Measurements from ENCODE around the gene NHEJ1. TPM values are rescaled to one million over a fixed set of nuclear protein-coding genes. Genes with fewer than 3 reads are reported as not detected.
A peak's percentile ranks its signal among the peaks of the same experiment; 100 is the strongest.

NHEJ1 gene
- polyA plus RNA-seq, 3 donors: 12.6 to 20.9 (median 20.3) TPM

GRCh38 chr2:219184121-219184520 is 23.5 kb upstream of the NHEJ1 start:
- Histone ChIP-seq H3K79me2 (ENCODE audit: insufficient read depth, low read length) (peaks cover 21% of the 10 kb centered on the region), H3K27me3 (ENCODE audit: control insufficient read depth in 2 of 2, insufficient read depth in 2 of 2, low read length in 2 of 2) (no peaks in the 10 kb centered on the region), H3K27ac (ENCODE audit: low read depth in 1 of 2, low read length in 2 of 2) (no peak overlapping the region), H3K4me3 (replicated peaks in 1 of 3; ENCODE audit: low read depth in 2 of 3, low read length in 3 of 3) (no peak overlapping the region), H3K4me1 (ENCODE audit: control insufficient read depth in 1 of 2, insufficient read depth in 2 of 2, low read length in 2 of 2) (peaks cover 23 to 36% of the 10 kb centered on the region in 2 donors), H3K9ac (ENCODE audit: insufficient read depth, low read length, poor library complexity, severe bottlenecking) (no peak overlapping the region), H4K20me1 (ENCODE audit: insufficient read depth, low read length) (peaks cover 51% of the 10 kb centered on the region), H3K36me3 (replicated peaks in 1 of 2; ENCODE audit: control insufficient read depth in 1 of 2, insufficient read depth in 2 of 2, low read length in 2 of 2) (peaks cover 51 to 71% of the 10 kb centered on the region in 2 donors), H3K4me2 (replicated peaks; ENCODE audit: extremely low read depth, low read length, poor library complexity, severe bottlenecking) (no peak overlapping the region), H2AFZ (ENCODE audit: insufficient read depth, low read depth, low read length, poor library complexity, severe bottlenecking) (no peak overlapping the region), H3K9me3 (replicated peaks in 1 of 2; ENCODE audit: control insufficient read depth in 1 of 2, insufficient read depth in 1 of 2, low read length in 2 of 2) (no peaks in the 10 kb centered on the region)
- 100% methylated on average over 2 of the region's 2 CpGs for WGBS (ENCODE audit: insufficient coverage)
- Mint-ChIP-seq H3K4me1 (peaks cover 37% of the 10 kb centered on the region), H3K4me3 (no peak overlapping the region), H3K27ac (peak overlapping the region in 1 of 7 donors; percentile 2), H3K27me3 (ENCODE audit: low read depth in 3 of 3) (peaks cover 0 to 3% (median 0%) of the 10 kb centered on the region in 3 donors), H3K9me3 (peaks cover 0 to 2% (median 0%) of the 10 kb centered on the region in 7 donors), H3K36me3 (peaks cover 56 to 69% of the 10 kb centered on the region in 2 donors)
- DNase-seq: no peak
- intact Hi-C loops (cut with micrococcal nuclease): no loop called here
- no peak for TF ChIP-seq CTCF (IDR thresholded peaks at IDR 0.05)

- intact Hi-C loops (cut with micrococcal nuclease): no loop called here
- Histone ChIP-seq H3K27me3 (ENCODE audit: control insufficient read depth in 2 of 2, insufficient read depth in 2 of 2, low read length in 2 of 2) (no peaks in the 10 kb centered on the region), H3K9ac (ENCODE audit: insufficient read depth, low read length, poor library complexity, severe bottlenecking) (no peak overlapping the region), H3K36me3 (replicated peaks in 1 of 2; ENCODE audit: control insufficient read depth in 1 of 2, insufficient read depth in 2 of 2, low read length in 2 of 2) (peaks cover 51 to 72% of the 10 kb centered on the region in 2 donors), H3K4me3 (replicated peaks in 1 of 3; ENCODE audit: low read depth in 2 of 3, low read length in 3 of 3) (no peak overlapping the region), H3K9me3 (replicated peaks in 1 of 2; ENCODE audit: control insufficient read depth in 1 of 2, insufficient read depth in 1 of 2, low read length in 2 of 2) (no peaks in the 10 kb centered on the region), H2AFZ (ENCODE audit: insufficient read depth, low read depth, low read length, poor library complexity, severe bottlenecking) (no peak overlapping the region), H3K4me2 (replicated peaks; ENCODE audit: extremely low read depth, low read length, poor library complexity, severe bottlenecking) (no peak overlapping the region), H3K27ac (ENCODE audit: low read depth in 1 of 2, low read length in 2 of 2) (peak overlapping the region in 1 of 2 donors; percentile 58), H4K20me1 (ENCODE audit: insufficient read depth, low read length) (peaks cover 57% of the 10 kb centered on the region), H3K4me1 (ENCODE audit: control insufficient read depth in 1 of 2, insufficient read depth in 2 of 2, low read length in 2 of 2) (peaks cover 28 to 43% of the 10 kb centered on the region in 2 donors), H3K79me2 (ENCODE audit: insufficient read depth, low read length) (peaks cover 30% of the 10 kb centered on the region)
- Mint-ChIP-seq H3K9me3 (peaks cover 0 to 2% (median 0%) of the 10 kb centered on the region in 7 donors), H3K27me3 (ENCODE audit: low read depth in 3 of 3) (peaks cover 0 to 3% (median 0%) of the 10 kb centered on the region in 3 donors), H3K4me3 (no peak overlapping the region), H3K4me1 (peaks cover 42% of the 10 kb centered on the region), H3K36me3 (peaks cover 57 to 69% of the 10 kb centered on the region in 2 donors), H3K27ac (peak overlapping the region in 3 of 7 donors; percentile 20 to 67 (median 22))
- TF ChIP-seq CTCF (IDR thresholded peaks at IDR 0.05): no peak
- no peak for DNase-seq
- WGBS (ENCODE audit: insufficient coverage): 84% methylated on average over 3 of the region's 6 CpGs
Observed at GRCh38 chr2:219183151-219183772, 22.6 kb upstream of the NHEJ1 start.
